T-helper 1 cell treated with Interleukin-12 subunit alpha and Interleukin-12 subunit beta and Interleukin-4 antibody, amounts not matched to agents 30 ng/mL and 1 ng/mL, for 36 hours (primary cell): ENCODE measurements around the gene FARP1. TPM values are rescaled to one million over a fixed set of nuclear protein-coding genes. Genes with fewer than 3 reads are reported as not detected.

Experiments
- intact Hi-C: fragments of 100-400 bp; cut with micrococcal nuclease; formaldehyde crosslinking; loops from one replicate; pipeline ENCODE4 v1.15.1; 2024
- total RNA-seq: library from RNA; stranded (reverse); gene quantifications from 2 replicates; pipeline ENCODE4 v1.2.3, GENCODE V29; 2022

The FARP1 gene
- total RNA-seq, 1 donor from 2014 or later, result 0.17 TPM

GRCh38 chr13:98279473-98280175 lies 136.7 kb downstream of the FARP1 start:
- intact Hi-C loops, result no loop called here

- intact Hi-C loops, result no loop called here
Observed at GRCh38 chr13:98280176-98280510, 137.2 kb downstream of the FARP1 start.

- intact Hi-C loops, result no loop called here
Observed at GRCh38 chr13:98284679-98285078, 141.8 kb downstream of the FARP1 start.

- intact Hi-C loops, result no loop called here
Observed at GRCh38 chr13:98285317-98285716, 142.4 kb downstream of the FARP1 start.

GRCh38 chr13:98285852-98286594 lies 143.1 kb downstream of the FARP1 start:
- intact Hi-C loops, result no loop called here

- intact Hi-C loops, result no loop called here
Observed at GRCh38 chr13:98286799-98287198, 143.9 kb downstream of the FARP1 start.

- intact Hi-C loops, result no loop called here
Observed at GRCh38 chr13:98288211-98288610, 145.3 kb downstream of the FARP1 start.

- intact Hi-C loops, result no loop called here
Observed at GRCh38 chr13:98289339-98289945, 146.5 kb downstream of the FARP1 start.

GRCh38 chr13:98290261-98290660 lies 147.4 kb downstream of the FARP1 start:
- intact Hi-C loops, result no loop called here

- intact Hi-C loops, result no loop called here
Observed at GRCh38 chr13:98291658-98292057, 148.8 kb downstream of the FARP1 start.

GRCh38 chr13:98293103-98293502 lies 150.2 kb downstream of the FARP1 start:
- intact Hi-C loops, result no loop called here

- intact Hi-C loops, result no loop called here
Observed at GRCh38 chr13:98293570-98294142, 150.8 kb downstream of the FARP1 start.

GRCh38 chr13:98295371-98295770 lies 152.5 kb downstream of the FARP1 start:
- intact Hi-C loops, result no loop called here

- intact Hi-C loops, result no loop called here
Observed at GRCh38 chr13:98297051-98297450, 154.2 kb downstream of the FARP1 start.

GRCh38 chr13:98297745-98298144 lies 154.9 kb downstream of the FARP1 start:
- intact Hi-C loops, result no loop called here

GRCh38 chr13:98298599-98298998 lies 155.7 kb downstream of the FARP1 start:
- intact Hi-C loops, result no loop called here

- intact Hi-C loops, result no loop called here
Observed at GRCh38 chr13:98299235-98299965, 156.5 kb downstream of the FARP1 start.

- intact Hi-C loops, result no loop called here
Observed at GRCh38 chr13:98299966-98300350, 157.1 kb downstream of the FARP1 start.

GRCh38 chr13:98300956-98301641 lies 158.2 kb downstream of the FARP1 start:
- intact Hi-C loops, result no loop called here

- intact Hi-C loops, result no loop called here
Observed at GRCh38 chr13:98301721-98302120, 158.8 kb downstream of the FARP1 start.

- intact Hi-C loops, result no loop called here
Observed at GRCh38 chr13:98303858-98304257, 161.0 kb downstream of the FARP1 start.
